ENCODE data around the gene JCAD.

GRCh38 chr10:29987471-29987870 is 71.9 kb downstream of the JCAD start:
- TF ChIP-seq SIN3A (IDR thresholded peaks at IDR 0.05; ENCODE audit: low read depth, low read length) (no peak), MYC (IDR thresholded peaks at IDR 0.05; ENCODE audit: insufficient read depth, insufficient read length, insufficient replicate concordance, low read length, severe bottlenecking) (no peak), CTCF (IDR thresholded peaks at IDR 0.05 in 2 of 3, conservative IDR thresholded peaks at IDR 0.05 in 1 of 3; ENCODE audit: control insufficient read depth in 2 of 3, extremely low read depth in 1 of 3, insufficient read depth in 1 of 3, low read depth in 3 of 3, low read length in 3 of 3) (no peak), ATF3 (IDR thresholded peaks at IDR 0.05; ENCODE audit: borderline replicate concordance, extremely low read depth, low read depth, low read length) (no peak), POLR2A (IDR thresholded peaks at IDR 0.05; ENCODE audit: low read depth, low read length) (no peak), TARDBP (IDR thresholded peaks at IDR 0.05; ENCODE audit: borderline replicate concordance) (no peak), EP300 (IDR thresholded peaks at IDR 0.05; ENCODE audit: borderline replicate concordance in 1 of 2, control insufficient read depth in 1 of 2, low read depth in 2 of 2, low read length in 2 of 2) (no peak)

All from GM12878 (cell line).